Lower leg skin (tissue), 4 donors: ENCODE data around the gene NAP1L1. TPM values are rescaled to one million over a fixed set of nuclear protein-coding genes. Genes with fewer than 3 reads are reported as not detected.

Experiments
- DNase-seq, 2 donors: peaks; one replicate each; pipeline ENCODE4 v3.0.0-alpha.2; 2019; ENCODE audit warnings: low spot score in 2 of 2
- H3K4me3 ChIP-seq: fragments of 200-600 bp; sonication (generic); 2 replicates; pipeline ENCODE4 v1.5.1; 2017; ENCODE audit warnings: mild to moderate bottlenecking, low read depth; ENCODE audit not compliant: poor library complexity, severe bottlenecking
- POLR2A ChIP-seq, 2 donors: fragments of 450-650 bp; IDR thresholded peaks; one replicate each; pipeline ENCODE4 v1.6.1; 2016 to 2017; ENCODE audit warnings: antibody characterized with exemption in 2 of 2, mild to moderate bottlenecking in 1 of 2, moderate library complexity in 1 of 2
- WGBS, 2 donors: methylation state at CpG; one replicate each; pipeline ENCODE4 v1.1.5; 2018; 5-methylcytosine and 5-hydroxymethylcytosine counted together
- intact Hi-C: fragments of 100-400 bp; cut with DNase I; formaldehyde crosslinking; loops from one replicate; pipeline ENCODE4 v1.15.0; 2023; ENCODE audit warnings: low total_unique reads
- total RNA-seq, 4 donors: library from RNA; depleted of rRNA; stranded (reverse); fragments of >200 nt; gene quantifications; one replicate each; pipeline ENCODE4 v1.1.0, GENCODE V29; 2016
- TF ChIP-seq, protein P1 (sequence below), 3 donors: fragments of 450-650 bp; IDR thresholded peaks; one replicate each; pipeline ENCODE4 v1.5.1; 2016; ENCODE audit warnings: antibody characterized with exemption in 3 of 3, mild to moderate bottlenecking in 3 of 3, moderate library complexity in 2 of 3

Gene NAP1L1
- total RNA-seq, 4 donors from 2014 or later: 150 to 198 (median 179) TPM

DNA sequence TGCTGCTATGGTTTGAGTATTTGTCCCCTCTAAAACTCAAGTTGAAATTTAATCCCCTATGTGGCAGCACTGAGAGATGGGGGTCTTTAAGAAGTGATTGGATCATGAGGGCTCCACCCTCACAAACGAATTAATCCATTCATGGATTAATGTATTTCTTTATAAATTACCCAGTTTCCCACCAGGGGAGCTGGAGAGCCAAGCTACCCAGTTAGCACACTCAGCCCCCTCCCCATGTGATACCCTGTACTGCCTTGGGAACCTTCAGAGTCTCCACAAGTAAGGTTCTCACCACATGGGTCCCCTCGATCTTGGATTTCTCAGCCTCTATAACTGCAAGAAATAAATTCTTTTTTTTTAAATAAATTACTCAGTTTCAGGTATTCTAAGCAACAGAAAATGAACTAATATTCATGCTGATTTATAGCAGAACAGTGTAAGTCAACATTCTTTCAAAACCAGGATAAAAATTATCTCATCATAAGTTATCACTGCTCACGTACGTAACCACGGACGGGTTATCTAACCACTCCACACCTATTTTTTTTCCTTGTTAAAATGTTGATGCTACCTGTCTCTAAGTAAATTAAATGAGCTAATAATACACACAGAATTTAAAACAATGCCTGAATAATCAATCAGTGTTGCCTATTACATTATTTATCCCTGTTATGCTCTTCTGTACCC is 3.6 kb downstream of the NAP1L1 start:
- no peak overlapping the region for H3K4me3 ChIP-seq
- intact Hi-C loops: no loop called here
- no peak for TF ChIP-seq POLR2A (IDR thresholded peaks at IDR 0.05)
- TF ChIP-seq, protein P1, sequence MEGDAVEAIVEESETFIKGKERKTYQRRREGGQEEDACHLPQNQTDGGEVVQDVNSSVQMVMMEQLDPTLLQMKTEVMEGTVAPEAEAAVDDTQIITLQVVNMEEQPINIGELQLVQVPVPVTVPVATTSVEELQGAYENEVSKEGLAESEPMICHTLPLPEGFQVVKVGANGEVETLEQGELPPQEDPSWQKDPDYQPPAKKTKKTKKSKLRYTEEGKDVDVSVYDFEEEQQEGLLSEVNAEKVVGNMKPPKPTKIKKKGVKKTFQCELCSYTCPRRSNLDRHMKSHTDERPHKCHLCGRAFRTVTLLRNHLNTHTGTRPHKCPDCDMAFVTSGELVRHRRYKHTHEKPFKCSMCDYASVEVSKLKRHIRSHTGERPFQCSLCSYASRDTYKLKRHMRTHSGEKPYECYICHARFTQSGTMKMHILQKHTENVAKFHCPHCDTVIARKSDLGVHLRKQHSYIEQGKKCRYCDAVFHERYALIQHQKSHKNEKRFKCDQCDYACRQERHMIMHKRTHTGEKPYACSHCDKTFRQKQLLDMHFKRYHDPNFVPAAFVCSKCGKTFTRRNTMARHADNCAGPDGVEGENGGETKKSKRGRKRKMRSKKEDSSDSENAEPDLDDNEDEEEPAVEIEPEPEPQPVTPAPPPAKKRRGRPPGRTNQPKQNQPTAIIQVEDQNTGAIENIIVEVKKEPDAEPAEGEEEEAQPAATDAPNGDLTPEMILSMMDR (IDR thresholded peaks at IDR 0.05): no peak
- whole genome bisulfite sequencing, 2 donors: 76 to 82% methylated on average over 6 of the region's 6 CpGs
- DNase-seq: no peak

DNA sequence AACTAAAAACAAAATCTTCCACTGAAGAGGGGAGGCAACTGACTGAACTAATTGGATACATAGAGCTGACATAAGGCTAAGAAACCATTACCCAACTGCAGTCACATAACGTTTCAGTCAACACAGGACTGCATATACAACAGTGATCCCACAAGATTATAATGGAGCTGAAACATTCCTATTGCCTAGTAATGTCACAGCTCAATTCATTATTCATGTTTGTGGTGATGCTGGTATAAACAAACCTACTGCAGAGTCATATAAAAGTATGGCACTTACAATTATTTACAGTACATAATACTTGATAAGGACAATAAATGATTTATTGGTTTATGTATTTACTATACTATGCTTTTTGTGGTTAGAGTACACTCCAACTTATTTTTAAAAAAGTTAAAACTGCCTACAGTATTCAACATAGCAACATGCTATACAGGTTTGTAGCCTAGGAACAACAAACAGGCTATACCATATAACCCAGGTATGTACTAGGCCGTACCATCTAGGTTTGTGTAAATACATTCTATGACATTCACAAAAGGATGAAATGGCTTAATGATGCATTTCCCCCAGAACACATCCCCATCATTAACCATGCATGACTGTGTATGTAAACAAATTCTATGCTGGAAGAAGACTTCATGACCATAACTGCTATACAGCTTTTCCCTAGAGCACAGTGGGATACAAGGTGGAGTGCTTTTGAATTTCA is 4.3 kb downstream of the NAP1L1 start:
- intact Hi-C loops: no loop called here
- H3K4me3 ChIP-seq: no peak overlapping the region
- no peak for DNase-seq
- WGBS, 2 donors: 80 to 92% methylated on average over 2 of the region's 2 CpGs
- TF ChIP-seq, protein P1 (IDR thresholded peaks at IDR 0.05): no peak
- TF ChIP-seq POLR2A (IDR thresholded peaks at IDR 0.05): no peak

DNA sequence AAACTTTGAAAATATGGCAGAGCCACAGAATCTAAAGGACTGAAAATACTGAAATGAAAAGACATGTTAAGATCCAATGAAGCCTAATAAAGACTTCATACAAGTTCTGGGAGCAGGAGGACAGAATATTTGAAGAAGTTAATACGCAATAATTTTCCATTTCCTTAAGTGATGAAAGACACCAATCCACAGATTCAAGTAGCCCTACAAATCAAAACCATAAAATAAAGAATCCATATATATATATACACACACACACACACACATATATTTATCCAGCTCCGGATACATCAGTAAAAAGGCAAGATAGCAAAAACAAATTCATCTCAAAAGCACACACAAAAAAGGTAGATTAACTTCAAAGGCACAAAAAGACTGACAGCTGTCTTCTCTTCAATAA is 5.7 kb downstream of the NAP1L1 start:
- no peak for DNase-seq
- TF ChIP-seq POLR2A (IDR thresholded peaks at IDR 0.05): no peak
- TF ChIP-seq, protein P1 (IDR thresholded peaks at IDR 0.05): no peak
- no peak overlapping the region for H3K4me3 ChIP-seq
- 88 to 93% methylated on average over 2 of the region's 2 CpGs for WGBS, 2 donors
- intact Hi-C loops: no loop called here

DNA sequence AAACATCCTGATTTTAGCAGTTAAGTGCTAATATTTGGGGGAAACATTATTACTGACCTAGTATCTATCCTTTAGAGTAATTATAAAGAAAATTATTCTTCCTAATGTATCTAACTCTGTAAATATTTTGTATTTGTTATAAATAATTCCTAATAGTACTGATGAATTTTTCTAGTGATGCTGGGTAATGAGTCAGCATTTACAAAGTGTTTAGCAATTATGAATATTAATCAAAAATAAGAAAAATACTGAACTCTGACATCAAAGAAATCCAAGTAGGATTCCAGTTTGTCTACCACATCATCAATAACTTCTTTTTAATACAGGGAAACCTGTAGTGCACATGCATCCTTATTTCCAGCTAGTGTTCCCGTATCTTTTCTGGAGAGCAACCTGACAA is 9.0 kb downstream of the NAP1L1 start:
- no peak for DNase-seq
- intact Hi-C loops: no loop called here
- WGBS, 2 donors: 90 to 95% methylated on average over 1 of the region's 1 CpG

DNA sequence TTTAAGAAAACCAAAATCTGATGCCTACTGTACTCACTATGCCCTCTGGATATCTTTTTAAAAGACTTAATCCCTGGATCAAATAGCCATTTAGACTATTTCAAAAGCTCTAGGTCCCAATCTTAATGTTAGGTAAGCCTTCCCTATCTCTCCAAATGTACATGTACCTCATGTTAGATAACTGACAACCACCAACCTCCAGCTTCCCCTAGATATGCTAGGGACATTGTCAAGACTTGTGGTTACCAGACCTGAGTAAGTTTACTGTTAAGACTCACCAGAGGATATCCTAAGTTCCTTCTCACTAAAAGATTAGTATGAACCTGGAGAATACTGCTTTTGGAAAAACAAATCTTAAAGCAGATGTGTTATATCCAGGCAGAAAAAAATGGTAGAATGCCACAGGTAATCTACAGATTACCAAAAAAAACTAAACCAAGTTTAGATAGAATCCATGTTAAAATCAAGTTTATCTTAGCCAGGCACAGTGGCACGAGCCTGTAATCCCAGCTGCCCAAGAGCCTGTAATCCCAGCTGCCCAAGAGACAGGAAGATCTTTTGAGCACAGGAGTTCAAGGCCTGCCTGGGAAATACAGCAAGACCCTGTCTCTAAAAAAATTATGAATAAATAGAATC is 9.7 kb downstream of the NAP1L1 start:
- no peak overlapping the region for H3K4me3 ChIP-seq
- intact Hi-C loops: no loop called here
- no peak for DNase-seq
- 100% methylated on average over 1 of the region's 1 CpG for whole genome bisulfite sequencing, 2 donors
- TF ChIP-seq, protein P1 (IDR thresholded peaks at IDR 0.05): no peak
- no peak for TF ChIP-seq POLR2A (IDR thresholded peaks at IDR 0.05)

More for the DNA sequence above, 9.0 kb downstream of the NAP1L1 start:
- TF ChIP-seq, protein P1 (IDR thresholded peaks at IDR 0.05): no peak
- no peak for TF ChIP-seq POLR2A (IDR thresholded peaks at IDR 0.05)
- H3K4me3 ChIP-seq: no peak overlapping the region
